Measurements from ENCODE around the gene FBXL17.

FBXL17 gene

DNA sequence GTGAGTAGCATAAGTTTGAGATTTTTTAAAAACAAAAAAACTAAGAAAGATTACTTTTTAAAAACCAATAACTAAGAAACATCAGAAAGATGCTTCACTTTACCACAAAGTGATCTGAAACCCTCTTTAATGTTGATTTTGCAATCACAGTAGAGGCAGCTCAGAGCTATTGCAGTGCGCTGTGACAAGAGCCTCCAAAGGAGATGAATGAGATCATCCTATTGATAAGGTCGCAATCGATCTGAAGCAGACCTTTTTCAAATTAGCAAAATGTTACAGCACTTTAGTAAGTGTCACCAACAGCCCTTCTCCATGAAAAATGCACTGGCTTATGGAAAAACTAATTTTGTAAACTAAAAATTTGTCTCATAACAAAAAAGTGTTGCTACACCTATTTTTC lies 426.6 kb downstream of the FBXL17 start:
- no peak for DNase-seq (ENCODE audit: low read depth, low spot score)

DNA sequence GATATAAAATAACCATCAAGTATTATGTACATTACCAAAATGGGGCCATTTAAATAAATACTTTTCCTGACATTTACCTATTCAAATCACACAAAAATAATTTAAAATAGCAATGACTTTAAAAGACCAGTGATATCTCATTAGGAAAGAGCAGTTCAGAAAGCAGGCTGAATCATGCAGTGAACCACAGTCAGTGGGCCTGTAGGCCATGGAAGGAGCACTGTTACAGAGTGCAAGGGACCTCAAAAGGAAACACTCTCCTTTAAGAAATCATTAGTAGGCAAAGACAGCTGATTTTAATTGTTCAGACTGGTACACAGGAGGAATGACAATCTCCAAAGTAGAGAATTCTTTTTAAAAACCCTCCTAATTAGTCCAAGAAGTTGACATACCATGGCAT lies 427.6 kb downstream of the FBXL17 start:
- DNase-seq (ENCODE audit: low read depth, low spot score) = no peak

DNA sequence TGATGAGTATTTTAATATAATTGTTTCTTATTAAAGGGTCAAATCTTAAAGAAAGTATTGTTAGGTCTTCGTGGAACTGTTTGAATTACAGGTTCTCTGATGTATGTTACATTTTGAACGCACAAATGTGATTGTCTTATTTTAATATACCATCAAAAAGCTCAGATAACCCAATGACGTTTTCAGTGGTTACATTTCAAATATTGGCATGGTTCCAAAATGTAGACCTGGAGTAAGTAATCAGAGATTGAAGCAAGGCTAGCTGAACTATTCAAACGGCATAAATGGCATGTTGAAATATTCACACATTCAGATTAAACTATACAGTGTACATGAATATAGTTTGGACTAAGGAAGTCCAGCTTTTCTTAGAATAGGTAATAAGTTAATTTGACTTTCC lies 429.4 kb downstream of the FBXL17 start:
- no peak for DNase-seq (ENCODE audit: low read depth, low spot score)

DNA sequence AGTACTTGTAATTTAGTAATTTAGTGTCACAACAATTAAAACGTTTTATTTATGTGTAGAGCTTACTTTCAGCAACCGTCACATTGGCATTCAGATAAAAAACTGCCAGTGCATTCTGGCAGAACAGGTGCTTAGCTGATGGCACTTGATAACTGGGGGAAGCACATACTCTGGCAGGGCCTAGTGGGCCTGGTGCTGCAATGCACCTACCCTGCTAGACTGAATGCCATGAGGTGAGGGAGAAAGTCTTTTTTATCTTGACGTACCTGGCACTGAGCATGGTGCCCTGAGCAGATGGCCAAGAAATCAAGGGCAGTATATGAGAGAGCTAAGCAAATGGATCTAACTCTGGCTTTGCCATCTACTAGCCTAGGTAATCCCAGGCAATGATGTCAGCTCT lies 430.6 kb downstream of the FBXL17 start:
- no peak for DNase-seq (ENCODE audit: low read depth, low spot score)

DNA sequence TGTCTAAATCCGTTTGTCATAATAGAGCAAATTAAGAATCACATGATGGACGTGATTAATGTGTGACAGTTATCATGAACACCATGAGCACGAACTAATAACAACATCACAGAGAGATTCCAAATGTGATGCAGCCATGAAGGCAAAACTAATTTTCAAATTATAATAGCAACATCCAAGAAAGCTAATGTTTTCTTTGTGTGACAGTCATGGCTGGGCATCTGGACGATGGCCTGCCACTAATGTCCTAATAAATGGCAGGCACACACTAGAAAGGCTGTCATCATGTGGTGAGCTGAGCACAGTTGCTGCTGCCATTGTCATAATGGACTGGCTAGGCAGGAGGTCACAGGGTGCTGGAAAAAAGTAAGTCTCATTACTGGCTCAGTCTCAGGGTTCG lies 431.1 kb downstream of the FBXL17 start:
- DNase-seq (ENCODE audit: low read depth, low spot score) = no peak

DNA sequence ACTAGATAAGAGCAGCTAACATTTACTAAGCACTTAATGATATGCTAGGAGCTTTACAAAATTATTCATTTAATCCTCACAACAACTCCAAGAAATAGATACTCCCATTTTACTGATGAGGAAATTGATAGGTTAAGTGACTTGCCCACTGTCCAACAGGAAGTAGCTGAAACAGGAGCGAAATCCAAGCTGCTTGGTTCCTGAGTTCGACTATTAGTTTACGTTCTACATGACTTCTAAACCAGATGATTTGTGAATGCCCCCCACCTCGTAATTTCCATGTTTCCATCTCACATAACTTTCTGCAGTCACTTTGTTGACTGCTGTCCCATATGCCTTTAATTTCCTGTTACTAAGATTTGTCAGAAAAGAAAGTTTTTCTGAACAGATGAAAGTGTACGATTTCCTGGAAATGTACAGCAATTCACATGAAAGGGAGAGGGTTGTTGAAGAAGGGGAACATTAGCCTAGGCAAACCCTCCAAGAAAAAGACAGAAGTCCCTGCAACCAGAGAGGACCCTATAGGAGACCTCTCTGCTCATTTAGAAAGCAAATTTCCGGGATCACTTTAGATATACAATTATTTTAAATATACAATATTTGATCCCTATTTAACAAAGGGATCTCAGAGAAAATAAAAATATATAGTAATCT lies 432.1 kb downstream of the FBXL17 start:
- DNase-seq (ENCODE audit: low read depth, low spot score) = no peak

DNA sequence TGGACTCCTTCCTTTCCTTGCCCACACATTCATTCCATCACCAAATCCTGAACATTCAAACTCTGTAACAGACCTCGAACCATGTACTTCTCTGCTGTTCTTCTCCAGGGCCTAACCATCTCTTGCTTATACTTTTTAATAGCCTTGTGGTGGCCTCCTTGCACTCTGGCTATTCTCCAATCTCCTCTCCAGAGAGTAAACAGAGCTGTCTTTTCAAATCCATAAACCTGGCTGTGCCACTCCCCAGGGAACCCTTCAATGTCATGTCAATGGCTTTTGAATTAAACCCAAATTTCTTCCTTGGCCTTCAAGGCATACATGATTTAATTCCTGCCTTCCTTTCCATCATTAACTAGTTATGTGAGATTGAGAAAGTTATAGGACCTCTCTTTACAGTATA lies 433.5 kb downstream of the FBXL17 start:
- DNase-seq (ENCODE audit: low read depth, low spot score) = no peak

DNA sequence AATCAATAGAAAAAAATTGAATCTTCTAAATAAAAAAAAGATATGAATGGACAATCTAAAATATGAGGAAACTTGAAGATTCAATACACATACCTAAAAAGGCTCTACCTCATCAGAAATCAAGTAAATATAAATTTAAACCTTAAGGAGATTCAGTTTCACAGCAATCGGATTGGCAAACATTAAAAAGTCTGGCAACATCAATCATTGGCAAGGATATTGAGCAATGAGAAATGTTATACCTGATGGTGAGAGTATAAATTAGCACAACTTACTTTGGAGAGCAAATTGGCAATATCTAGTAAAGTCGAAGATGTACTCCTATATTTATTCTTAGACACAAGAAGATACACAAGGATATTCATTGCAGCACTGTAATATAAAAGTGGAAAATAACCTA lies 436.8 kb downstream of the FBXL17 start:
- no peak for DNase-seq (ENCODE audit: low read depth, low spot score)

DNA sequence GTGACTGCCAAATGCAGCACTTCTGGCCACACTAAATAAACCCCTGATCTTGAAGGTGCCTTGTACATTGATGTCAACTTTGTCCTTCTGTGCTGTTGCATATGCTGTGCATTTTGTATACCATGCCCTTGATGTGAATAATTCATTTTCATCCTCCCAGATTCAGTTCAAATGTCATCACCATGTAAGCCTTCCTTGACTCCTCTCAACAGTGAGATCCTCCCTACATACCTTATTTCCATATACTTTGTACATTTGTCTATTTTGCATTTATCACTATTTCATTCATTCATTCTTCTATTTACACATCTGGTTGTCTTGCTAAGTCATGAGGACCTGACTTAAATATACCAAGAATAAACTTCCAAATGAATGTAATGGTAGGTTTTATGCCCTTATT lies 438.0 kb downstream of the FBXL17 start:
- no peak for DNase-seq (ENCODE audit: low read depth, low spot score)

DNA sequence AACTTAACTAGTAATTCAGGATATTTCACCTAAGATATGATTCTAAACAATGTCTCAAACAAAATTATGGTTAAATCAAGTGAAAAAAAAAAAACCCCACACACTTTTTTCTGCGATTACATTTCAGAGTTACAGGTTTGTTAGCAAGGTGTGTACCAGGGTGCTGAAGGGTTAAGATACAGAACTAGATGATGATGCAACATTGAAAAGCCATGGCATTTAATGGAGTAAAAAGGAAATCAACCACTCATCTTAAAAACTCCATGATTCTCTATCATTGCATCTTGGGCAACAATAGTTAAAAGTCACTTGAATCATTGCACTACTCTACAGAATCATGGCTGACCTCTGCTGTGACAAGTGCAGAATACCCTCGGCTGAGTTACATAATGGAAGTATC lies 440.9 kb downstream of the FBXL17 start:
- DNase-seq (ENCODE audit: low read depth, low spot score) = no peak

DNA sequence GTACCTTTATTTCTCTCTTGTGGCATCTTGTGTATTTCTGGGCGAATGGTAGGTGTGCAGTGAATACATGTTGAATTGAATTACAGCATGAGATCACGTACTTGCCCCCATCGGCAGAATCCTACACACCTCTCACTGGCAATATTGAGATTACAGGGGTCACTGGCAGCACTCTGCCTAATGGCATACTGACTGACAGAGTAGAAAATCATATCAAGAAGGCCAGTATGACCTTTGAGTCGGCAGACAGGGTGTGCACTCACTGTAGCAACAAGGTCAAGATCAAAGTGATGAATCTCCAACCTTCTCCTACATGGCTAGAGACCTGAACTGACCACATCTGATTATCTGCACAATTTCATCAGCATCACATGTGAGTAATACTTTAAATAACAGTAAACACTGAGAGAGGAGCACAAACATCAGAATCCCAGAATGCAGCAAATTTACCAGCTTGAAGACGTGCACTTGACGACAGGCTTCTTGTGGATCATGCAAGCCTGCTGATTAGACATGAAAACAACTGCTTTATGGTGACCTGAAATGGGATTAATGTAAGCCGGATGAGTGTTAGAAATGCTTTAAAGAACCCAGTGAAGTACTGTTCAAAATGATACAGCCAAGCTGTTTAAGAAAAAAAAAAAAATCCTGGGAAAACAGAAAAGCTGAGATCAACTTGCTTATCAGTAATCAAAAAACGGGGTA lies 444.1 kb downstream of the FBXL17 start:
- DNase-seq (ENCODE audit: low read depth, low spot score) = no peak

DNA sequence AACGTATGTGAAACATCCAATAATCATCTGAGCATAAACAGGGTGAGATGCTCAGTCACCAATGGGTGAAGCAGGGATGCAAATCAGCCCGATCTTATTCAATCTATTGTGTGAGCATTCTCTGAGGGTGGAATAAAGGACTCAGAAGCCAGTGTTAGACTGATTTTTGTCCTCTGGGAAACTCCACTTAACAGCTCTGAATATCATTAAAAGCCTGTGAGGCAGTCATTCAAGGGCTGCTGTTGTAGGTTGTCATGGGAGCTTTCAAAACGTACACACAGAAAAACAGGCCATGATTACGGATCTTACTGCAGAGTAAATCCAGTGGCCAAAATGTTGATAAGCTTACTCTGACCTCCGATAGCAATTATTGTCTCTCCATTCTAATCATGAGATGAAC lies 444.7 kb downstream of the FBXL17 start:
- peak; percentile 58 for DNase-seq (ENCODE audit: low read depth, low spot score)

DNA sequence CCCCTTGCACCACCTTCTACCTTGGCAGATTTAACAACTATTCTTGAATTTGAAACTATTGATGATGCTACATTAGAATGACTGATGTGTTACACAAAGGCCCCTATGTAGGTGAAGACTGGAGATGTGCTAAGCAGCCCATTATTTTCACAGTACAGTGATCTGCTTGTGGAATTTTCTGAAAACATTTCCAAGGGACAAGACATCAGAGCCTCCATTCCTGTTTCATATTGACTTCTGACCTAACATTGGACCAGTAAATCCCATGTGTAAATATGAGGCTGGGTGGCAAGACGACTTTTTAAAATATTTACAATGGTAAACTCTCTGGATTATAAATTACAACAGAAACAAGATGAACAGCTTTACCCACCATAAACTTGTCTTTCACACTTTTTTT lies 445.4 kb downstream of the FBXL17 start:
- DNase-seq (ENCODE audit: low read depth, low spot score) = no peak

DNA sequence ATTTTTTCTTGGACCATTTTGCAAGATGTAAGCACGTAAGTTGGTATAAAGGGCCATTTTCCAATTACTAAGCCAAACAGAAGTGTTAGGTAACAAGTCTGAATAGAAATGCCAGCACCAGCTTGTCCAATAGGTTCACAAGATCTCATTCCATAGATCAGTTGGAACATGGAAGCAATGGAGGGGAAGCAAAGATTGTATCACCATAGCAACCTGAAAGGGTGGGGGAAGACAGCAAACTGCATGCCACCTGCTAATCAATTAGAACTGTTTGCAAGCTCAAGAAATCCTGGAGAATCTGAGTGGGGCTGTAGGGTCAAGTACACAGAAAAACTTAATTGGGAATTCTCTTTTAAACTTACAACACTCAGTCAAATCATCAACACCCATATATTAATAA lies 446.3 kb downstream of the FBXL17 start:
- no peak for DNase-seq (ENCODE audit: low read depth, low spot score)

DNA sequence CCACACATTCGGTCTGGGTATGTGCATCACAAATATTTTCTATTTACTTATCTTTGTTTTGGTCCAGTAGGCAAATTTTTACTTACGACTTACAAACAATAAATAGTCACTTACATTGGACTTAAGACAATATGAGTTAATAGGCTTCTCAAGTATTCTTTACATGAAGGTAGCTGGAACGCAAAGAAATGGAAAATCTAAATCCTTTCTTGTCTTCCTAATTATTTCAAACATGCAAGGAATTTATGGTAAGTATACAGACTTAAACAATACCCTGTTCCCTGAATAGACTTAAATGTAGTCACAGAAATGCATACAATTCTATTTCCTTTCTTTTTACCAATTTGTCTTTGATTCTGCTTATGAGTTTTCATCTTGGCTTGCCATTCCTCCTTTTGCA lies 448.6 kb downstream of the FBXL17 start:
- no peak for DNase-seq (ENCODE audit: low read depth, low spot score)

DNA sequence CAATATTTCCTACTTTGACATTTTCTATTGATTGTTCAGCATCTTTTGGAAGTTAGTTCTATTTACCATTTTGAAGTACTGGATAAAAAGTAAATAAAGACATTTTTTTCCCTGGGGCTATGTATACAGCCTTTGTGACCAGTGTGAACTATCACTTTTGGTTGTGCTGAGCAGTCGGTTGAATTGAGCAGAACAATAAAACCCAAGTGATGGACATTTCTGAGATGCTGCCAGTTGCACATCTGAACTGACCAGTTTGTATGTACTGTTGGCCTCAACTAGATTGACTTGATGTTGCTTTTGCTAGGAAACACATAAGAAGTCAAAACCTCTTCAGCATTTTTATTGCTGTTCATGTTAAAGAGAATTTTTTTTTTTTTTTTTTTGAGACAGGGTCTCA lies 451.0 kb downstream of the FBXL17 start:
- no peak for DNase-seq (ENCODE audit: low read depth, low spot score)

DNA sequence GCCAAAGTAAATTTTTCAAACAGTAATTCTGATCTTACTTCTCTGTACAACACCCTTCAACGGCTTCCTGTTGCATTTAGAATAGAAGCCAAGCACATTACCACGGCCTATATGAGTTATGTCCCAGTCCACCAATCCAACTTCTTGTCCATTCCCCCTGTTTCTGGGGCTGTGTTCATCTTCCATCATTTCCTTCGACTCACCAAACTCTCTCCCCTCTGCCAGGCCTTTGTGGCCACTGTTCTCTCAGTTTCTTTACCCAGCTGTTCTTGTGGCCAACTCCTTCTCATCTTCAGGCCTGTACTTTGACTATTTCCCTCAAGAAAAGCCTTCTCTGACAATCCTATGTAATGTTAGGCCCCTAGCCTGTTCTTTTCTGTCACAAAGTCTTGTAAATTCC lies 451.8 kb downstream of the FBXL17 start:
- DNase-seq (ENCODE audit: low read depth, low spot score) = no peak

DNA sequence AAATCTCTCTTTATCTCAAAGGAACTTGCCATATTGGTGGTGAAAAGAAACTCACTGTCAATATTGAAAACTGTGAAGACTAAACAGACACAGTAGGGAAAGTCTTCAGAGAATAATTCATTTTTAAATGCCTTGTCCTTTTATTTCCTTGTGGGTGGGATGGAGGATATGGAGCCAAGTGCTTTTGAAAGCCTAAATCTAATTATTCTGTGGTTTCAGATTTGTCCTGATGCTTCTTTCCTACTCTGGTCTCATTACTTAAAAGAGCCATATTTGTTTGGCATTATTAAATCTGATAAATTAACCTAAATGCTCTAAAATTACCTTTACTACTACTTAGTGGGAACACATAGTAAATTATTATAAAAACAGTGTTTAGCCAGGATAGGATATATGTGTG lies 452.8 kb downstream of the FBXL17 start:
- DNase-seq (ENCODE audit: low read depth, low spot score) = no peak

DNA sequence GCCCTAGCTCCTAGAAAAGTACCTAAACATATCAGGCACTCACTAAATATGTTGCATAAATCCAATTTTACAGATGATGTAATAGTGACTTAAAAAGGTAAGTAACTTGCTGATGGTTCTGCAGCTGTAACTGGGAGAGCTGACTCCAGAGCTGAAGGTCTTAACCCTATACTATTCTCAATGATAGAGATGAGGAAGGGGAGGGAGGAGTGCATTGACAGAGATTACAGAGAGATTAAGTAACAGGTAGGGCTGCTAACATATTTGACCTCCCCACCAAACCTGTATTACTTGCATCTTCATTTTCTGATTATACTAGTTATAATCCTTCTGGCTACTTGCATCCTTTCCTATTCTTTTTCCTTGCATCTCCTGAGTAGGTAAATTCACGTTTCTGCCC lies 455.8 kb downstream of the FBXL17 start:
- DNase-seq (ENCODE audit: low read depth, low spot score) = no peak

DNA sequence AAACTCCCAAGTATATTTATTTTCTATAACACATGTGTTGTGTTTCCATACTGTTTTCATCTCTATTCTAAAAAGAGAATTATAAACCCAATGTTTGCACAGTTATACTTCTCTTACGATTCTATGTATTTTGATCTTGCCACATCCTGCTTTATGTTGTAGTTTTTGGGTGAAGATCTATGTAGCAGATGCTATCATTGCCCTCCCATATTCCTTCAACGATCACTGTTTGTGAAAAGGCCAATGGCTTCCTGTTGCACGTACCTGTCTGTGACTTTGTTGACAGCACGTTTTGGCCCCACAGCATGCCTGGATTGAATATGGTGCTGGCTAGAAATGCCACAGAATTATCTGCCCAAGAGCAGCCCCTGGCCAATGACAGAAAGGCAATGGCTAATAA lies 456.7 kb downstream of the FBXL17 start:
- DNase-seq (ENCODE audit: low read depth, low spot score) = no peak

DNA sequence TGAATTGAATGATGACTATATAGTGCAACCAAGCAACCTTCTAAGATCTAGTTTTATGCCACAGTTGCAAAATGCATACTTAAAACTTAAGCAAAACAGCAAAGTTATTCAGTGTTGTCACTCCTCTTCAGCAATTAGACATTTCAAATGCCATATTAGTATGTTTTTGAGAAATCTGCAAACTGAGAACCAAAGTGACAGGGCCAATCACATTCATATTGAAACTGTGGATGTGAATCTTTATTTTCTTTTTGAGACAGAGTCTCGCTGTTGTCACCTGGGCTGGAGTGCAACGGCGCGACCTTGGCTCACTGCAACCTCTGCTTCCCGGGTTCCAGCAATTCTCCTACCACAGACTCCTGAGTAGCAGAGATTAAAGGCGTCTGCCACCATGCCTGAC lies 461.9 kb downstream of the FBXL17 start:
- DNase-seq (ENCODE audit: low read depth, low spot score) = no peak

DNA sequence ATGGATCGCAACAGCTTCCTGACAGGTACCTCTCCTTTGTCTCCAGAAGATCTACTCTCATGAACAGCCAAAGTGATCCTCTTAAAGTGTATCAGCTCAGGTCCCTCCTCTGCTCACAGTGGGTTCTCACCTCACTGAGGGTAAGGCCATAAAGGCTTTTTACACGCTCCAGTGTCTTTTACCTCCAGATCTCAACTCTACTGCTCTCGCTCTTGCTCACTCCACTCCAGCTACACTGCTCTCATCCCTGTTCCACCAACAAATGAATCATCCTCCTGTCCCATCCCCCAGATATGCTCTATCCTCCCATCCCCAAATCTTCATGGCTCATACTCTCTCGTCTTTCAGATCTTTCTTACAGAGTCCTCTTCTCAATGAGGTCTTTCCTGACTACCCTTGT lies 462.5 kb downstream of the FBXL17 start:
- DNase-seq (ENCODE audit: low read depth, low spot score) = no peak

DNA sequence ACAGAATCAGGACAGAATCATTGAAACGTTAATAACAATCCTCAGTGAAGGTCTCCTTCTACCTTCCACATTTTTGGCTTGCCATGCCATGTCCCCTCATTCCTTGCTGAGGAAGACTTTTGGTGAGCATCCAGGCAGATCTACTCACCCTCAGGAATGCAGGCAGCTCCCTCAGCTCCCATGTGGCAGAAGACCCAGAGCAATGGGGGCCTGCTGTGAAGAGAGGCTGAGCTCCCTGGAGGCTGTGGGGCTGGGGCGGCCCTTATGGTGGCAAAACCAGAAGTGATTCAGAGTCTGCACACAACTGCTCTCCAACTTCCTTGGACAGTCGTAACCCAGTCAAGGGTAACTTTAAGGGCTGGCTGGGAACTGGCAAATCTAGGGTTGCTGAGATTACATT lies 463.9 kb downstream of the FBXL17 start:
- no peak for DNase-seq (ENCODE audit: low read depth, low spot score)

Measured in astrocyte of the hippocampus (primary cell).